Left ventricle myocardium inferior (tissue), 1 donor: ENCODE measurements around the gene CFD. TPM values are rescaled to one million over a fixed set of nuclear protein-coding genes. Genes with fewer than 3 reads are reported as not detected.
"Not testable (repeated sequence)": the region's sequence is repeated elsewhere in the genome, so short reads cannot be mapped to it uniquely, and the experiment has no call there.

Source experiments
- DNase-seq: peaks from one replicate; pipeline ENCODE4 v3.0.0-alpha.2; 2020
- H3K27ac ChIP-seq: fragments of 200-600 bp; replicated peaks from 2 replicates; pipeline ENCODE4 v1.8.0; 2021
- H3K27me3 ChIP-seq: fragments of 200-600 bp; 2 replicates; pipeline ENCODE4 v1.8.0; 2021; ENCODE audit warnings: low read depth
- H3K36me3 ChIP-seq: fragments of 200-600 bp; 2 replicates; pipeline ENCODE4 v1.8.0; 2021
- H3K4me1 ChIP-seq: fragments of 200-600 bp; 2 replicates; pipeline ENCODE4 v1.8.0; 2021
- H3K4me3 ChIP-seq: fragments of 200-600 bp; 2 replicates; pipeline ENCODE4 v1.8.0; 2021; ENCODE audit warnings: mild to moderate bottlenecking, moderate library complexity
- H3K9me3 ChIP-seq: fragments of 200-600 bp; replicated peaks from 2 replicates; pipeline ENCODE4 v1.8.0; 2021
- CTCF ChIP-seq: fragments of 200-600 bp; IDR thresholded peaks from 2 replicates; pipeline ENCODE4 v1.8.0; 2021; ENCODE audit warnings: antibody characterized with exemption, mild to moderate bottlenecking, borderline replicate concordance
- intact Hi-C: fragments of 100-400 bp; cut with micrococcal nuclease; formaldehyde crosslinking; loops from one replicate; pipeline ENCODE4 v1.11.0; 2022
- total RNA-seq: library from RNA; stranded (reverse); fragmentation: NEBNext Ultra II Directional; extraction: Animal tissue kit (Norgen Biotek cat#: 25700); gene quantifications from one replicate; pipeline ENCODE4 v1.2.1, GENCODE V29; 2021
- donor health status: DM: no; HTN: yes; CAD: no; lungs with severe emphysema.

The CFD gene
- total RNA-seq, 1 donor from 2014 or later = 200 TPM

GRCh38 chr19:845707-846521, 13.6 kb upstream of the CFD start:
- intact Hi-C loops = no loop called here
- H3K27ac ChIP-seq = no peak overlapping the region
- no peaks in the 10 kb centered on the region for H3K36me3 ChIP-seq
- no peaks in the 10 kb centered on the region for H3K9me3 ChIP-seq
- no peak for TF ChIP-seq CTCF
- peaks cover 31% of the 10 kb centered on the region for H3K4me1 ChIP-seq
- H3K27me3 ChIP-seq = peaks cover 71% of the 10 kb centered on the region
- no peak for DNase-seq
- no peak overlapping the region for H3K4me3 ChIP-seq

GRCh38 chr19:848386-848921, 11.0 kb upstream of the CFD start:
- peaks cover 77% of the 10 kb centered on the region for H3K27me3 ChIP-seq

GRCh38 chr19:849195-849594, 10.3 kb upstream of the CFD start:
- H3K9me3 ChIP-seq, intact Hi-C loops, H3K36me3 ChIP-seq, DNase-seq, H3K4me3 ChIP-seq: not testable (repeated sequence)
- H3K27me3 ChIP-seq = peaks cover 74% of the 10 kb centered on the region
- H3K4me1 ChIP-seq = peaks cover 32% of the 10 kb centered on the region
- H3K27ac ChIP-seq = peak overlapping the region; percentile 63

More at GRCh38 chr19:848386-848921, 11.0 kb upstream of the CFD start:
- H3K27ac ChIP-seq = peak overlapping the region; percentile 63
- no peak overlapping the region for H3K4me3 ChIP-seq
- no peaks in the 10 kb centered on the region for H3K36me3 ChIP-seq
- H3K4me1 ChIP-seq = peaks cover 37% of the 10 kb centered on the region
- intact Hi-C loops = no loop called here
- H3K9me3 ChIP-seq = no peaks in the 10 kb centered on the region
- TF ChIP-seq CTCF = no peak
- DNase-seq = no peak

- Histone ChIP-seq H3K4me3 (peak overlapping the region; percentile 48), H3K9me3 (no peaks in the 10 kb centered on the region), H3K4me1 (peaks cover 32% of the 10 kb centered on the region), H3K27me3 (peaks cover 75% of the 10 kb centered on the region), H3K36me3 (no peaks in the 10 kb centered on the region), H3K27ac (peak overlapping the region; percentile 80)
- TF ChIP-seq CTCF = no peak
- peak; percentile 93 for DNase-seq
- intact Hi-C loops = no loop called here
Measured at GRCh38 chr19:850221-850978, 9.1 kb upstream of the CFD start.

GRCh38 chr19:850979-851335, 8.5 kb upstream of the CFD start:
- Histone ChIP-seq H3K4me1 (peaks cover 32% of the 10 kb centered on the region), H3K27me3 (peaks cover 75% of the 10 kb centered on the region), H3K4me3 (peak overlapping the region; percentile 48), H3K9me3 (no peaks in the 10 kb centered on the region), H3K27ac (peak overlapping the region; percentile 80), H3K36me3 (no peaks in the 10 kb centered on the region)
- TF ChIP-seq CTCF = no peak
- intact Hi-C loops = no loop called here
- no peak for DNase-seq
